HG02678 (cell line): ENCODE data around the gene PAQR4.
A peak's percentile ranks its signal among the peaks of the same experiment; 100 is the strongest.

Experiments used
- ATAC-seq: cut with Tn5 transposase; IDR thresholded peaks from one replicate; pipeline ENCODE4 v1.9.1; 2021; ENCODE audit warnings: mild to moderate bottlenecking, moderate library complexity; ENCODE audit not compliant: unreplicated experiment

PAQR4 gene

GRCh38 chr16:2979669-2980226 lies 10.6 kb downstream of the PAQR4 start:
- no peak for ATAC-seq

GRCh38 chr16:2980227-2981176 lies 11.4 kb downstream of the PAQR4 start, which contains the start of gene PKMYT1:
Gene PKMYT1 (minus strand): TSS chr16:2980446. CDS start chr16:2979657, 789 bp downstream.
- ATAC-seq = peak; percentile 78

DNA sequence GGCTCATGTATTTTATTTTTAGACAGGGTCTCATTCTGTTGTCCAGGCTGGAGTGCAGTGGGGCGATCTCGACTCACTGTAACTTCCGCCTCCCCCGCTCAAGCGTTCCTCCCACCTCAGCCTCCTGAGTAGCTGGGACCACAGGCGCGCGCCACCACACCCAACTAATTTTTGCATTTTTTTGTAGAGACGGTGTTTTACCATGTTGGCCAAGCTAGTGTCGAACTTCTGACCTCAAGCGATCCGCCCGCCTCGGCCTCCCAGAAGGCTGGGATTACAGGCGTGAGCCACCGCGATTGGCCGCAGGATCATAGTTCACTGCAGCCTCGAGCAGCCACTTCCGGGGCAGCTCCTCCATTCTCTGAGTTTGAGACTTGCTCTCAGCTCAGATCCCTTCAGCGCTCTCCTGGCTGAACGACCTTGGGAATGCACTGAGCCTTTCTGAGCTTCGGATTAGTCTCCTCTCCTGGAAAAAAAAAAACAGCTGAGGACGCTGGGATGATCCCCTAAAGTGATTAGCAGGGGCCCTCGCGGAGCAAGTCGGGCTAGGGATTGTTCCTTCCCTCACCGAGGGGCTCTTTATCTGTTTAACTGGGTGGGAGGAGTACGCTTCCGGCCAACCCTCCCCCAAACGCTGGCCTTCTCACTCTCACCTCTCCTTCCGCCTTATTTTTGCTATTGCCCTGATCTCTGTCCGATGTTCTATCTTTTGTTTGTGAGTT lies 12.2 kb downstream of the PAQR4 start:
- ATAC-seq = no peak

DNA sequence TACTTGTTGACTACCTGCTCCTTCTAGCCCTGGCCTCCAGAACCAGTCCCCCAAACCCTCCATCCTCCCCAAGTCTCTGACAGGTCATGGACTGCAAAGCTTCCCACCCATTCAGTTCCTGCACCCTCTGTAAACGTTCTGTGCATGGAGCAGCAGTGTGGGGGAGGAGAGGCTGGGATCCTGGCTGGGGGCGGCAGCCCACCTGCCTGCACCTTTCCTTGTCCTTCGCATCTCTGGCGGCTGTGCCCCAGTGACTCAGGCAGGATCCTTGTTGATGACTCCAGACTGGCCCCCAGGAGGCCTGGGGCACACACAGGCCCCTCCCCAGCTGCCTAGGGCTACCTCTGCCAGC lies 12.7 kb downstream of the PAQR4 start:
- no peak for ATAC-seq

GRCh38 chr16:2982402-2982801 lies 13.3 kb downstream of the PAQR4 start:
- no peak for ATAC-seq

- peak; percentile 42 for ATAC-seq
These were observed 14.6 kb downstream of the PAQR4 start for GRCh38 chr16:2983706-2984136.

DNA sequence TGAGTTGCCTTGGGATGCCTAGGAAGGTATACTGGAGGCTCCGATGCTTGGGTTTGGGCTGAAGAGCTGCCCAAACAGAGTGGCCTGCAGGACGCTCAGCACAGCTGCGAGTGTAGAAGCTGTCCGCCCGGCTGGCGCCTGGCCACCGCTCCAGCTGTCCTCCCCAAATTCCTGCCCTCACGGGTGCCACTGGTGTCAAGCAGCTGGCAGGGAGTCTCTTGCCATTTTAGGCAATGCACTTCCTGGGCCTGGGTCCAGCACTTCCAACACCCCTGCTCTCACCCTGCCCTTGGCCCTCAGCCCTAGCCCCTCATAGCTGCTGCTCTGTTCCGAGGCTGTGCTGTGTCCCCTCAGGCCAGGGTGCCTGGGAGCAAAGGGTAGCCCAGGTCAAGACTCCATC lies 16.3 kb downstream of the PAQR4 start:
- no peak for ATAC-seq

DNA sequence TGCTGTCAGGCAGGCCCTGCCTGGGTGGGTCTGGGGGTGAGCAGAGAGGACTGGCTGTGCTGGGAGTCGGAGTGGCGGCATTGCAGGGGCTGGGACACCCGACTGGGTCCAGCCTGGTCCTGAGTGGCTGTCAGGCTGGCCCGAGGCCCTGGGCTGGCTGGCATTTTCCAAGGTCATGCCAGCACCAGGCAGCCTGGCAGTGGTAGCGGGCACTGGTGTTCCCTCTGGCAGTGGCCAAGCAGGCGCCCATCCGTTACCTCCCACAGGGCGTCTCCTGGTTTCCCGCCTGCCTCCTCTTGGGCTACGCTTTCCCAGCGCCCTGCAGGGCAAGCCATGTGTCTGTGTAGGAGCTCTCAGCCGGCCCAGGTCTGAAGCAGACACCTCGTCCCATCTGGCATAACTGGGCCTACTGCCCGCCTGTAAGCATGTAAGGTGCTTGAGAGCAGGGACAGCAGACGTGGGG lies 16.8 kb downstream of the PAQR4 start:
- ATAC-seq = no peak

DNA sequence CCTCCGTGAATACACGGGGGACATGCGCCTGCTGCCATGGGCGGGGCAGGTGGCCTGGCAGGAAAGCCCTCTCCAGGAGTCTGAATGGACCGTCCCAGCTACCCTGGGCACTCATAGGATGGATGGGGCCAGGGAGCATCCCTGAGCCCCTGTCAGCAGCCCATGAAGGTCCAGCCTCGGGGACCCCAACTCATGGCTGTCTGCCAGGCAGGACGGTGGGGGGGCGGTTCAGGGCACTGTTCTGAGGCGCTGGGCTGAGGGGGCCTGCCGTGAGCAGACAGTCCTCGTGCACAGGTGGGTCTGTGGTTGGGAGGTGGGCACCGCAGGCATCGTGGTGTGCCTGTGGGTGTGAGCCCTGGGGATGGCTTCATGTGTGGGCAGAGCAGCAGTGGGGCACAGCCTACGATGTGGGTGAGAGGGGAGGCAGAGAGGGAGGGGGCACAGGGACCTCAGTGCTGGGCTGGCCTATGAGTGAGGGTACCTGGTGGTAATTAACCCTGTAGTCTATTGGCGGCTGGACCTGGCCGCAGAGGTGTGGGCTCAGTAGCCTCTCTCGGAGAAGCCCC lies 17.6 kb downstream of the PAQR4 start:
- no peak for ATAC-seq

DNA sequence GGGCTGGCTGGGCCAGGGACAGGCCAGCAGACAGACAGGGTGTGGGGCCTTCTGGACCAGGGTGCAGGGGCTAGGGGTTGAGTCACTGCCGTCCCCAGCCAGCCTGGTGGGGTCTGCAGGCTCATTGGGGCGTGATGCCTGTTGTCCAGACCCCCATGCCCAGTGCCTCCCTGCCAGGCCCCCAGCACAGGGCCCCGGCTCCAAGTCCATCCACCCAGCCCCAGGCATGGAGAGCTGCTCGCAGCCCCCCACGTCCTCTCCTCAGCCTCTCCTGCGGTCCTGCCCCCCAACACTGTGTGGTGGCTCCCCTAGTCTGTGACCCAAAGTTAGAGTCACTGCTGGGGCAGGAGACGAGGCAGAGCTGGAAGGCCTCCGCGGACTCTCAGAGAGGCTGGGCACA lies 18.1 kb downstream of the PAQR4 start:
- ATAC-seq = no peak

DNA sequence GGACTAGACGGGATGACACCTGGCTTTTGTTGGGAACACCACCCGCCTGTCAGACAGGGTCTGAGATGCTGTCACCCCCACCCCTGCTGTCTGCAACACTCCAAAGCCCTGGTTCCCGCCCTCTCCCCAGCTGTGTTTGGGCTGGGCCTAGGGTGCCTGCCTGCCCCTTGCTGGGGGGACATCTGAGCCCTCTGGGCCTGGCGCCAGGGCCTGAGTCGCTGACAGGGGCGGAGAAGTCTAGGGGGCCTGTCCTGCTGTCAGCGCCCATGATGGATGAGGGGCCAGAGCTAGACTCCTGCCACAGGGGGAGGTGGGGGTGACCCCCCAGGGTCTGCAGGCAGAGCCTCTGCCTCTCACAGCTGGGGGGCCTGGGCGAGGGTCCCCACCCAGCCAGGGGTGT lies 18.7 kb downstream of the PAQR4 start:
- ATAC-seq = no peak

- no peak for ATAC-seq
These were observed 19.5 kb downstream of the PAQR4 start for GRCh38 chr16:2988590-2989099.

DNA sequence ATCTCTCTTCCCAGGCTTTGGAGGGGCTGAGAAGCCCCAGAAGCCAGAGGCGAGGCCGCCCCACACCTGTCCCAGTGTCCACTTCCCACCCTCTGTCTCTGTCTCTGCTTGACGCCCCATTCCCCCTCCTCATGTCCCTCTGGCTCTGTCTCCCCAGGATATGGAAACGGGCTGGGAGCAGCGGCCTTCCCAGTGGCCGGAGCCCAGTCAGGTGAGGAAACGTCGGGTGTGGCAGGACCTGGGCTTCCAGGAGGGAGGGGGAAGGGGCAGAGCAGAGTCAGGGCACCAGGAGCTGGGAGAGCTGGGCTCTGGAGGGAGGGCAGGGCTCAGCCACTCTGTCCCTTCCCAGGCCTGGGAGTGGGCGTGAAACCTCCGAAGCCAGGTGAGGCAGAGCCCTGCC lies 21.7 kb downstream of the PAQR4 start:
- ATAC-seq = no peak

- no peak for ATAC-seq
These were observed 22.6 kb downstream of the PAQR4 start for GRCh38 chr16:2991566-2992261.

DNA sequence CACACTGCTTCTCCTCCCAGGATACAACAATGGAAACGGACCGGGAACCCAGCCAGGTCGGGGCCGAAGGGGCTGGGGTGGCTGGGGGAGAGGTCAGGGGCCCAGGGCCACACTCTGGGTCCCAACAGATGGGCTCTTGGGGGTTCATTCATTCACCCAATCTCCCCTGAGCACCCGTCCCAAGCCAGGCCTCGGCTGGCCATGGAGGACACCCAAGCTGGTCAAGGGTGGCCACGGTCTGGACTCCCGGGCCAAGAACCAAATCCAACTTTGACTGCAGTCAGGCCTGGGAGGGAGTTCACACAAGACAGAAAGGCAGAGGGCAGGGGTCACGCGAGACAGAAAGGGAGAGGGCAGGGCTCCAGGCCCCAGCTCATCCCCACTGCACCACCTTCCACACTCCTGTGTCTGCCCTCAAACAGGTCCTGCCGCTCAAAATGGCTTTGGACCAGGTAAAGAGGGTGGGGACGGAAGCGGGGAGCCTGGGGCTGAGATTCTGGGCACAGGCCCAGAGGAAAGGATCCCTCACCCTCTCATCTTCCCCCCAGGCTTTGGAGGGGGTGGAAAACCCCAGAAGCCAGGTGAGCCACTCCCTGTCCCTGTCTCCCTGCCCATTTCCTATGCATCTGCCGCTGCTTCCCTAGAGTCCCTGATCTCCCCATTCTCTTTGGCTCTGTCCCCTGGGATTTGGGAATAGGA lies 23.4 kb downstream of the PAQR4 start:
- no peak for ATAC-seq

GRCh38 chr16:2996298-2996697 lies 27.1 kb downstream of the PAQR4 start:
- no peak for ATAC-seq

DNA sequence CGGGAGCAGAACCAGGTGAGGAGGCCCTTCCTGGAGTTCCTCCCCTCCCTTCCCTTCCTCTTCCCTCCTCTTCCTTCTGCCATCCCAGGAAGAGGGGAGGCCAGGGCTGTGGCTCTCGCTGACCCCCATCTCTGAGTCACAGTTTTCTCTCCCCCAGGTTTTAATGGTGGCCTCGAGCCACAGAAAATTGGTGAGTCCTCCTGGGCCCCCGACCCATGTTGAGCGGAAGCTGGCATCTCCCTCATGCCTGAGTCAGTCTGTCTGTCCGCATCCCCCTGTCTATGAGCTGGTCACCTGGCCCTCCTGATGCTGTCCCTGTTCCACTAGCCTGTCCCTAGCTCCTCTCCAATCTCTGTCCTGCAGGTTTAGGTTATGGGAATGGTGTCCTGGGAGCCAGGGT lies 30.8 kb downstream of the PAQR4 start:
- no peak for ATAC-seq

- no peak for ATAC-seq
These were observed 31.4 kb downstream of the PAQR4 start for GRCh38 chr16:3000540-3000939.

DNA sequence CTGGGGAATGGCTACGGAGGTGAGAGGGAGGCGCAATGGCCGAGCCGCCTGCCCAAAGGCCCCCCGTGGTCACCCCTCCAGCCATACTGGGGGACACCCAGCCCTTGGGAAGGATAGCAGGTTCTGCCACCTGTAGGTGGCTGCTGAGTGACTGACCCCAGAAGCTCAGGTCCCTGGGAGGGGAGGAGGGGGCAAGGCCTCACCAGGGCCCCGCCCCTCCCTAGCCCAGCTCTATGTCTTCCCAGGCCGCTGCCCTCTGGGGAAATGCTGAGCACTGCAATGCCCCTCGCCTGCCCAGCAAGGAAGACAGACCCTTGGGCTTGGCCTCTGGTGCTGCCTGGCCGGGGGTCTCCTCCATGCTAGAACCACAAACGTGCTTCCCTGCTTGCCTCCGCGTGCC lies 32.2 kb downstream of the PAQR4 start:
- ATAC-seq = no peak
